IMR-90 (cell line): Measurements from ENCODE around the gene SBNO1. TPM values are rescaled to one million over a fixed set of nuclear protein-coding genes. Genes with fewer than 3 reads are reported as not detected.
A peak's percentile ranks its signal among the peaks of the same experiment; 100 is the strongest.

Experiments
- ATAC-seq: fragments of 200-7000 bp; cut with Tn5 transposase; 2 replicates; pipeline ENCODE4 v1.9.1; 2020; ENCODE audit warnings: low read depth, mild to moderate bottlenecking, moderate library complexity
- BruUV-seq: library from RNA; stranded (reverse); fragments of 400-500 nt; replicated peaks from 2 replicates; lab custom pipeline; 2021; lab: Mats Ljungman, UMichigan
- CTCF ChIA-PET: fragments of 300-600 bp; formaldehyde crosslinking; extraction: SDS; loops from one replicate; lab custom pipeline; 2021; ENCODE audit warnings: antibody characterized with exemption; lab: Yijun Ruan, JAX
- POLR2A ChIA-PET: fragments of 300-600 bp; sonication (Branson Sonifier 250); formaldehyde crosslinking; loops from one replicate; lab custom pipeline; 2022; ENCODE audit warnings: antibody characterized with exemption; ENCODE audit not compliant: unreplicated experiment; lab: Charles Lee
- DNase-seq: peaks from one replicate; pipeline ENCODE4 v3.0.0; 2013
- H2AFZ ChIP-seq: replicated peaks from 2 replicates; pipeline ENCODE3; 2013; ENCODE audit warnings: low read length, mild to moderate bottlenecking; ENCODE audit not compliant: poor library complexity
- H2AK5ac ChIP-seq: 2 replicates; pipeline ENCODE4 v1.6.1; 2013; ENCODE audit warnings: low read depth, low read length, inconsistent platforms
- H2AK9ac ChIP-seq: replicated peaks from 2 replicates; pipeline ENCODE3; 2013; ENCODE audit warnings: mild to moderate bottlenecking, low read depth, low read length, moderate library complexity; ENCODE audit not compliant: poor library complexity
- H2BK120ac ChIP-seq: 2 replicates; pipeline ENCODE4 v1.6.1; 2013; ENCODE audit warnings: low read depth, low read length, inconsistent platforms
- H2BK15ac ChIP-seq: 3 replicates; pipeline ENCODE4 v1.6.1; 2013; ENCODE audit warnings: low read depth, low read length, inconsistent platforms
- H2BK20ac ChIP-seq: 2 replicates; pipeline ENCODE4 v1.6.1; 2013; ENCODE audit warnings: low read depth, mild to moderate bottlenecking, inconsistent platforms, low read length, moderate library complexity
- H2BK5ac ChIP-seq: 2 replicates; pipeline ENCODE4 v1.6.1; 2013; ENCODE audit warnings: mild to moderate bottlenecking, low read depth, low read length, inconsistent platforms; ENCODE audit not compliant: poor library complexity, severe bottlenecking
- H3K14ac ChIP-seq: replicated peaks from 2 replicates; pipeline ENCODE4 v1.6.1; 2013; ENCODE audit warnings: low read depth, low read length, inconsistent platforms
- H3K18ac ChIP-seq: 2 replicates; pipeline ENCODE4 v1.6.1; 2013; ENCODE audit warnings: low read depth, low read length, control low read depth
- H3K23ac ChIP-seq: 2 replicates; pipeline ENCODE4 v1.6.1; 2013; ENCODE audit warnings: low read depth, low read length, inconsistent platforms
- H3K27ac ChIP-seq: 2 replicates; pipeline ENCODE4 v1.5.1; 2013; ENCODE audit warnings: mild to moderate bottlenecking, control low read depth, low read length; ENCODE audit not compliant: insufficient read depth
- H3K27me3 ChIP-seq: 2 replicates; pipeline ENCODE4 v1.6.1; 2013; ENCODE audit warnings: low read length; ENCODE audit not compliant: control insufficient read depth, insufficient read depth
- H3K36me3 ChIP-seq: 2 replicates; pipeline ENCODE4 v1.6.1; 2013; ENCODE audit warnings: low read length, mixed read lengths; ENCODE audit not compliant: control insufficient read depth, insufficient read depth
- H3K4ac ChIP-seq: 2 replicates; pipeline ENCODE4 v1.6.1; 2013; ENCODE audit warnings: low read depth, low read length, inconsistent platforms
- H3K4me1 ChIP-seq: 2 replicates; pipeline ENCODE4 v1.6.1; 2013; ENCODE audit warnings: low read length, mixed read lengths; ENCODE audit not compliant: control insufficient read depth, insufficient read depth
- H3K4me2 ChIP-seq: 2 replicates; pipeline ENCODE4 v1.6.1; 2013; ENCODE audit warnings: low read depth, mild to moderate bottlenecking, control low read depth, low read length, moderate library complexity
- H3K4me3 ChIP-seq: 2 replicates; pipeline ENCODE4 v1.5.1; 2013; ENCODE audit warnings: low read depth, mild to moderate bottlenecking, control low read depth, low read length, moderate library complexity; ENCODE audit not compliant: insufficient read depth
- H3K56ac ChIP-seq: 2 replicates; pipeline ENCODE4 v1.6.1; 2013; ENCODE audit warnings: low read length, inconsistent platforms; ENCODE audit not compliant: insufficient read depth; ENCODE audit errors: extremely low read depth
- H3K79me1 ChIP-seq, 2 experiments: 2 replicates each; pipeline ENCODE4 v1.6.1; 2013; ENCODE audit warnings: low read length in 2 of 2, inconsistent platforms in 1 of 2, low read depth in 1 of 2
- H3K9ac ChIP-seq: 2 replicates; pipeline ENCODE4 v1.6.1; 2013; ENCODE audit warnings: low read depth, low read length, control low read depth
- H3K9me1 ChIP-seq: 2 replicates; pipeline ENCODE4 v1.6.1; 2013; ENCODE audit warnings: low read length, inconsistent platforms; ENCODE audit not compliant: insufficient read depth
- H3K9me3 ChIP-seq: 2 replicates; pipeline ENCODE4 v1.6.1; 2013; ENCODE audit warnings: low read length; ENCODE audit not compliant: control insufficient read depth, insufficient read depth
- H4K20me1 ChIP-seq: 2 replicates; pipeline ENCODE4 v1.6.1; 2013; ENCODE audit warnings: low read length, inconsistent platforms; ENCODE audit not compliant: insufficient read depth
- H4K5ac ChIP-seq: 2 replicates; pipeline ENCODE4 v1.6.1; 2013; ENCODE audit warnings: mild to moderate bottlenecking, low read depth, low read length, control low read depth
- H4K8ac ChIP-seq, 2 experiments: 2 replicates each; pipeline ENCODE4 v1.6.1; 2013; ENCODE audit warnings: low read depth in 2 of 2, low read length in 2 of 2, control low read depth in 1 of 2, inconsistent platforms in 1 of 2
- H4K91ac ChIP-seq: 2 replicates; pipeline ENCODE4 v1.6.1; 2013; ENCODE audit warnings: low read depth, low read length, inconsistent platforms; ENCODE audit not compliant: insufficient read depth
- MAFK ChIP-seq: IDR thresholded peaks from 2 replicates; pipeline ENCODE4 v1.6.1; 2012; ENCODE audit warnings: low read depth, low read length, improper control_type of control experiment
- MXI1 ChIP-seq: IDR thresholded peaks from 2 replicates; pipeline ENCODE4 v1.6.1; 2012; ENCODE audit warnings: low read depth, mild to moderate bottlenecking, low read length, moderate library complexity, borderline replicate concordance
- RCOR1 ChIP-seq: IDR thresholded peaks from 2 replicates; pipeline ENCODE4 v1.6.1; 2012; ENCODE audit warnings: mild to moderate bottlenecking, low read length, improper control_type of control experiment; ENCODE audit not compliant: insufficient replicate concordance
- WGBS, 2 experiments: methylation state at CpG; one replicate each; pipeline versions ENCODE4 v1.1.5 to v1.1.7; 2013; ENCODE audit warnings: missing lambda C conversion rate in 2 of 2; ENCODE audit not compliant: insufficient read length in 1 of 2; ENCODE audit errors: extremely low coverage in 2 of 2; 5-methylcytosine and 5-hydroxymethylcytosine counted together
- dilution Hi-C: fragments of 300-500 bp; cut with HindIII; formaldehyde crosslinking; loops from one replicate; pipeline ENCODE4 v1.14.3; 2018; ENCODE audit warnings: low sequenced_read_pairs; ENCODE audit not compliant: unreplicated experiment
- in situ Hi-C: fragments of 300-500 bp; cut with MboI; formaldehyde crosslinking; loops from 3 replicates; pipeline ENCODE4 v1.14.3; 2019; ENCODE audit warnings: low sequenced_read_pairs, inconsistent platforms, mixed read lengths
- intact Hi-C: fragments of 100-400 bp; cut with micrococcal nuclease; formaldehyde crosslinking; loops from 2 replicates; pipeline ENCODE4 v1.10.0; 2022
- polyA plus RNA-seq, 3 experiments: library from polyadenylated mRNA; depleted of rRNA; stranded (reverse); fragments of >200 nt; gene quantifications; 2 replicates each; pipeline ENCODE4 v1.2.3, GENCODE V29; 2012; ENCODE audit warnings: low replicate concordance in 1 of 3
- total RNA-seq: library from RNA; depleted of rRNA; stranded (reverse); fragments of >200 nt; gene quantifications from 2 replicates; pipeline ENCODE4 v1.2.3, GENCODE V29; 2012
- TF ChIP-seq, protein P1 (sequence below): fragments of 150-350 bp; IDR thresholded peaks from 2 replicates; pipeline ENCODE4 v1.6.1; 2017; ENCODE audit warnings: mild to moderate bottlenecking, antibody characterized with exemption, low read length, low read depth

The SBNO1 gene
- total and polyA plus RNA-seq, 2 of the 4 experiments (the other 2 are of a cell fraction) = 5.3 to 24.9 TPM

DNA sequence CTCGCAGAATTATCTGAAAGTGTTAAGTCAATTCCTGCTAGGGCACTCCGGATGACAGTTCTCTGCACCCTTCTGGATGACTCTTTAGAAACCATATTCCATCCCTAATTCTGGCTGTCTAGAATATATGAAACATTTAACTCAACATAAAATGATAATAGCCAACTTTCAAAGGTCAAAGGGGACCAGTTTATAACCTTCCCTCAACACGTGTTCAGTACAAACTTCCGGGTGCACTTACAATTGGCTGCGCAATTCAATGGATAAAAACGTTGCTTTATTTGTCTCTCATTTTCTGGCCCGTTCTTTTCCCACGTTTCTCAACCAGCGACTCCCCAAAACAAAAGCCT lies 1.3 kb downstream of the SBNO1 start:
- no peak overlapping the region for H4K91ac ChIP-seq
- dilution Hi-C loops (no loop called here), in situ Hi-C loops (no loop called here), intact Hi-C loops (no loop called here)
- H3K27ac ChIP-seq = peak overlapping the region; percentile 97
- no peak overlapping the region for H4K8ac ChIP-seq
- H3K9me1 ChIP-seq = 0 out of 2 replicates have a peak, but pooled peaks cover 3% of the 10 kb centered on the region
- peaks cover 0 to 23% of the 10 kb centered on the region in 2 experiments; a peak in 2 of 4 replicates for H3K79me1 ChIP-seq
- no peak overlapping the region for H3K4ac ChIP-seq
- H3K9ac ChIP-seq = peak overlapping the region; percentile 97
- peak overlapping the region; percentile 61; the same call in 1 of the 2 replicates for H3K23ac ChIP-seq
- BruUV-seq = TSS peak; percentile 26
- 0% methylated on average over 4 of the region's 9 CpGs; no CpG with 5 or more reads in 1 of the 2 experiments for WGBS, 2 experiments
- H3K56ac ChIP-seq = no peak overlapping the region; the same call in 1 of the 2 replicates
- H2AFZ ChIP-seq = no peak overlapping the region
- no peaks in the 10 kb centered on the region for H3K4me1 ChIP-seq
- H3K9me3 ChIP-seq = no peaks in the 10 kb centered on the region
- no peak overlapping the region for H2BK15ac ChIP-seq
- H4K20me1 ChIP-seq = peaks cover 45% of the 10 kb centered on the region
- H3K4me3 ChIP-seq = peak overlapping the region; percentile 99
- H2AK5ac ChIP-seq = no peak overlapping the region
- CTCF ChIA-PET = no interaction called here
- H2BK120ac ChIP-seq = no peak overlapping the region
- no peak overlapping the region for H3K18ac ChIP-seq
- H2BK5ac ChIP-seq = no peak overlapping the region
- H3K14ac ChIP-seq = no peak overlapping the region
- DNase-seq (peak; percentile 7), ATAC-seq (no peak)
- POLR2A ChIA-PET = no interaction called here
- peak overlapping the region; percentile 97 for H2AK9ac ChIP-seq
- TF ChIP-seq MAFK (no peak), RCOR1 (no peak), MXI1 (peak; percentile 83; the same call in 1 of the 2 replicates)
- TF ChIP-seq, protein P1, sequence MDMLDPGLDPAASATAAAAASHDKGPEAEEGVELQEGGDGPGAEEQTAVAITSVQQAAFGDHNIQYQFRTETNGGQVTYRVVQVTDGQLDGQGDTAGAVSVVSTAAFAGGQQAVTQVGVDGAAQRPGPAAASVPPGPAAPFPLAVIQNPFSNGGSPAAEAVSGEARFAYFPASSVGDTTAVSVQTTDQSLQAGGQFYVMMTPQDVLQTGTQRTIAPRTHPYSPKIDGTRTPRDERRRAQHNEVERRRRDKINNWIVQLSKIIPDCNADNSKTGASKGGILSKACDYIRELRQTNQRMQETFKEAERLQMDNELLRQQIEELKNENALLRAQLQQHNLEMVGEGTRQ = peak; percentile 60; the same call in 1 of the 2 replicates
- H3K4me2 ChIP-seq = peak overlapping the region; percentile 82
- H4K5ac ChIP-seq = no peak overlapping the region
- H2BK20ac ChIP-seq = no peak overlapping the region
- no peaks in the 10 kb centered on the region for H3K36me3 ChIP-seq
- no peaks in the 10 kb centered on the region for H3K27me3 ChIP-seq
